Lower leg skin (tissue), 3 donors: ENCODE results near the gene HSDL2.

Experiments used
- POLR2A ChIP-seq, 2 donors: fragments of 450-650 bp; IDR thresholded peaks; one replicate each; pipeline ENCODE4 v1.6.1; 2016 to 2017; ENCODE audit warnings: antibody characterized with exemption in 2 of 2, mild to moderate bottlenecking in 1 of 2, moderate library complexity in 1 of 2
- TF ChIP-seq, protein P1 (sequence below), 3 donors: fragments of 450-650 bp; IDR thresholded peaks; one replicate each; pipeline ENCODE4 v1.5.1; 2016; ENCODE audit warnings: antibody characterized with exemption in 3 of 3, mild to moderate bottlenecking in 3 of 3, moderate library complexity in 2 of 3

DNA sequence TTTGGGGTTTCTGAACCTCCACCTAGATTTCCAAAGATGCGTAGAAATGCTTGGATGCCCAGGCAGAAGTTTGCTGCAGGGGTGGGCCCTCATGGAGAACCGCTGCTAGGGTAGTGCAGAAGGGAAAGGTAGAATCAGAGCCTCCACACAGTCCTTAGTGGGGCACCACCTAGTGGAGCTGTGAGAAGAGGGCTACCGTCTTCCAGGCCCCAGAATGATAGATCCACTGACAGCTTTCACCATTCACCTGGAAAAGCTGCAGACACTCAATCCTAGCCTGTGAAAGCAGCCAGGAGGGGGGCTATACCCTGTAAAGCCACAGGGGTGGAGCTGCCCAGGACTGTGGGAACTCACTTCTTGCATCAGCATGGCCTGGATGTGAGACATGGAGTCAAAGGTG, 13.3 kb upstream of the HSDL2 start:
- TF ChIP-seq, protein P1, sequence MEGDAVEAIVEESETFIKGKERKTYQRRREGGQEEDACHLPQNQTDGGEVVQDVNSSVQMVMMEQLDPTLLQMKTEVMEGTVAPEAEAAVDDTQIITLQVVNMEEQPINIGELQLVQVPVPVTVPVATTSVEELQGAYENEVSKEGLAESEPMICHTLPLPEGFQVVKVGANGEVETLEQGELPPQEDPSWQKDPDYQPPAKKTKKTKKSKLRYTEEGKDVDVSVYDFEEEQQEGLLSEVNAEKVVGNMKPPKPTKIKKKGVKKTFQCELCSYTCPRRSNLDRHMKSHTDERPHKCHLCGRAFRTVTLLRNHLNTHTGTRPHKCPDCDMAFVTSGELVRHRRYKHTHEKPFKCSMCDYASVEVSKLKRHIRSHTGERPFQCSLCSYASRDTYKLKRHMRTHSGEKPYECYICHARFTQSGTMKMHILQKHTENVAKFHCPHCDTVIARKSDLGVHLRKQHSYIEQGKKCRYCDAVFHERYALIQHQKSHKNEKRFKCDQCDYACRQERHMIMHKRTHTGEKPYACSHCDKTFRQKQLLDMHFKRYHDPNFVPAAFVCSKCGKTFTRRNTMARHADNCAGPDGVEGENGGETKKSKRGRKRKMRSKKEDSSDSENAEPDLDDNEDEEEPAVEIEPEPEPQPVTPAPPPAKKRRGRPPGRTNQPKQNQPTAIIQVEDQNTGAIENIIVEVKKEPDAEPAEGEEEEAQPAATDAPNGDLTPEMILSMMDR (IDR thresholded peaks at IDR 0.05) = no peak
- no peak for TF ChIP-seq POLR2A (IDR thresholded peaks at IDR 0.05)
